HEK293T (cell line): ENCODE measurements around the gene DACH1.
"Not testable (repeated sequence)": the region's sequence is repeated elsewhere in the genome, so short reads cannot be mapped to it uniquely, and the experiment has no call there.

Experiments used
- CTCF ChIA-PET: fragments of 350-600 bp; formaldehyde crosslinking; extraction: SDS; loops from one replicate; lab custom pipeline; 2021; ENCODE audit warnings: antibody characterized with exemption, inconsistent platforms; lab: Yijun Ruan, JAX
- POLR2A ChIA-PET: fragments of 350-600 bp; formaldehyde crosslinking; extraction: SDS; loops from one replicate; lab custom pipeline; 2020; ENCODE audit warnings: antibody characterized with exemption, inconsistent platforms; lab: Yijun Ruan, JAX
- DNase-seq: peaks from one replicate; pipeline ENCODE4 v3.0.0; 2012; ENCODE audit warnings: mixed read lengths; ENCODE audit errors: extremely low spot score
- ARNT ChIP-seq: fragments of 450-650 bp; IDR thresholded peaks from 2 replicates; pipeline ENCODE4 v1.6.1; 2017; ENCODE audit warnings: mild to moderate bottlenecking
- BHLHE40 ChIP-seq: fragments of 450-650 bp; IDR thresholded peaks from 2 replicates; pipeline ENCODE4 v1.6.1; 2016; ENCODE audit warnings: mild to moderate bottlenecking, moderate library complexity, borderline replicate concordance
- CTBP1 ChIP-seq: fragments of 450-650 bp; IDR thresholded peaks from 2 replicates; pipeline ENCODE4 v1.6.1; 2016; ENCODE audit warnings: borderline replicate concordance
- ELF4 ChIP-seq: fragments of 450-650 bp; IDR thresholded peaks from 2 replicates; pipeline ENCODE4 v1.6.1; 2017; ENCODE audit warnings: antibody characterized with exemption
- FOXA1 ChIP-seq: fragments of 450-650 bp; IDR thresholded peaks from 2 replicates; pipeline ENCODE4 v1.6.1; 2016; ENCODE audit warnings: mild to moderate bottlenecking
- FOXK2 ChIP-seq: fragments of 450-650 bp; IDR thresholded peaks from 2 replicates; pipeline ENCODE4 v1.6.1; 2016; ENCODE audit warnings: mild to moderate bottlenecking
- FOXM1 ChIP-seq: fragments of 450-650 bp; IDR thresholded peaks from 2 replicates; pipeline ENCODE4 v1.6.1; 2017; ENCODE audit warnings: mild to moderate bottlenecking, borderline replicate concordance
- HDGF ChIP-seq: fragments of 450-650 bp; IDR thresholded peaks from 2 replicates; pipeline ENCODE4 v1.6.1; 2017; ENCODE audit warnings: antibody characterized with exemption, borderline replicate concordance
- L3MBTL2 ChIP-seq: fragments of 450-650 bp; conservative IDR thresholded peaks from 2 replicates; pipeline ENCODE4 v1.6.1; 2016; ENCODE audit warnings: mild to moderate bottlenecking
- LEF1 ChIP-seq: fragments of 450-650 bp; IDR thresholded peaks from 2 replicates; pipeline ENCODE4 v1.6.1; 2017; ENCODE audit warnings: mild to moderate bottlenecking, borderline replicate concordance
- NFRKB ChIP-seq: fragments of 450-650 bp; IDR thresholded peaks from 2 replicates; pipeline ENCODE4 v1.6.1; 2016; ENCODE audit warnings: mild to moderate bottlenecking, moderate library complexity
- PKNOX1 ChIP-seq: fragments of 450-650 bp; IDR thresholded peaks from 2 replicates; pipeline ENCODE4 v1.6.1; 2016
- SP1 ChIP-seq: fragments of 450-650 bp; IDR thresholded peaks from 2 replicates; pipeline ENCODE4 v1.6.1; 2017
- SUZ12 ChIP-seq: fragments of 450-650 bp; IDR thresholded peaks from 2 replicates; pipeline ENCODE4 v1.6.1; 2016; ENCODE audit warnings: mild to moderate bottlenecking
- TARDBP ChIP-seq: fragments of 450-650 bp; IDR thresholded peaks from 2 replicates; pipeline ENCODE4 v1.6.1; 2016
- ZNF384 ChIP-seq: fragments of 450-650 bp; IDR thresholded peaks from 2 replicates; pipeline ENCODE4 v1.6.1; 2016

Gene DACH1

GRCh38 chr13:71789037-71789436, 78.0 kb downstream of the DACH1 start:
- TF ChIP-seq PKNOX1 (peak; percentile 72), TARDBP (no peak)
- POLR2A ChIA-PET, result interaction anchor here (1.0 kb wide), 2 partner anchors 10 to 78 kb away, joined by 3 read pairs; partner anchors contain the start of gene DACH1
- CTCF ChIA-PET, result no interaction called here
- no peak for DNase-seq

GRCh38 chr13:71787414-71787813, 79.6 kb downstream of the DACH1 start:
- no peak for DNase-seq
- ChIA-PET POLR2A (interaction anchor here (0.7 to 1.3 kb wide), 3 partner anchors 9 to 78 kb away, joined by 3 to 6 read pairs (median 5); no protein-coding TSS in a partner anchor), CTCF (interaction anchor here (0.6 kb wide), 1 partner anchor 310 kb away, joined by 3 read pairs; no protein-coding TSS in a partner anchor)
- TF ChIP-seq ZNF384 (no peak), SUZ12 (no peak), L3MBTL2 (no peak), BHLHE40 (no peak)

DNA sequence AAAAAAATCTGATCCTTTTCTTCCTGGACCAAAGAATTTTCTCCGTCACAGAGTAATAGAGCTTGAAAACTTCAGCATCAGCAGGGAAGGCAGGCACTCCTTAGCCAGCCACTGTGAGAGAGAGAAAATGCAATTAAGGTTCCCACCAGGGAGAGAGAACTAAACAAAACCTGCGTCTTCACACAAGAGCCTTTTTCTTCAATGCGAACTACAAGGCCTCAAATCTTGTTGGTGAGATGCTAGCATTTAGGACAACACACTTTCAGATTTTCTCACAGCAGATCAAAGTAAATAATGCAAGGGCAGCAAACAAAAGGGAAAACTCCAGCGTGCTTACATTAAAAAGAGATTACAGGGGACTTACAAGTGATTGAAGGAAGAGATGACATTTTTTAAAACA, 80.1 kb downstream of the DACH1 start:
- ChIA-PET POLR2A (interaction anchor here (1.3 kb wide), 2 partner anchors 10 to 78 kb away, joined by 5 to 6 read pairs; no protein-coding TSS in a partner anchor), CTCF (interaction anchor here (0.6 kb wide), 1 partner anchor 309 kb away, joined by 3 read pairs; no protein-coding TSS in a partner anchor)
- no peak for DNase-seq
- TF ChIP-seq CTBP1 (no peak), SP1 (no peak), PKNOX1 (no peak), LEF1 (no peak), FOXA1 (no peak)

DNA sequence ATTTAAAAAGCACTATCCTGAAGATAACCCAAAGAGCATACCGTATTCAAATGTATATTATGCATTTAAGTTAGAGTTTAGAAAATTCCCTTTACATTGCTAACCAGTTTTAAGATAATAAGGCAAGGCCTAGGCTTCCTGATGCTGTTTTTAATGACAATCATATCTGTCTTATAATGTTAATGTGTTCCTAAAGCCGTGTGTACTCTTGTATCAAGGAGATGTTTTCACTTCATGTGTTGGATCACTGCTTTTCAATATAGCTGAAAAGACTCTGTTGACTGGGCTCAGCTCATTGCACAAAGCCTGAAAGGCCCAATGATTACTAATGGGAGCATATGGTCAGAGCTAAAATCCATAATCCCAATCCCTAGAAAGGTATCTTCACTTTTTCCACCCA, 81.6 kb downstream of the DACH1 start:
- TF ChIP-seq LEF1, result no peak
- ChIA-PET POLR2A (interaction anchor here (1.4 kb wide), 1 partner anchor 82 kb away, joined by 6 read pairs; the partner anchor contains the start of gene DACH1), CTCF (no interaction called here)

GRCh38 chr13:71780546-71780945, 86.5 kb downstream of the DACH1 start:
- no peak for DNase-seq
- ChIA-PET CTCF (interaction anchor here (0.7 to 1.1 kb wide), 4 partner anchors 10 to 77 kb away, joined by 3 to 4 read pairs (median 4); no protein-coding TSS in a partner anchor), POLR2A (no interaction called here)
- TF ChIP-seq TARDBP, result no peak
- no peak for TF ChIP-seq L3MBTL2
- TF ChIP-seq FOXK2, result no peak
- TF ChIP-seq ARNT, result no peak
- TF ChIP-seq HDGF, result no peak
- TF ChIP-seq FOXA1, result no peak
- no peak for TF ChIP-seq SP1
- TF ChIP-seq FOXM1, result no peak
- TF ChIP-seq LEF1, result no peak
- no peak for TF ChIP-seq PKNOX1
- no peak for TF ChIP-seq SUZ12
- TF ChIP-seq NFRKB, result no peak
- no peak for TF ChIP-seq ZNF384
- no peak for TF ChIP-seq BHLHE40
- TF ChIP-seq ELF4, result no peak
- no peak for TF ChIP-seq CTBP1

More for the DNA sequence above, 81.6 kb downstream of the DACH1 start:
- DNase-seq, result no peak

- DNase-seq, POLR2A ChIA-PET, CTCF ChIA-PET: not testable (repeated sequence)
Measured at GRCh38 chr13:71778998-71779397, 88.0 kb downstream of the DACH1 start.

GRCh38 chr13:71775966-71776365, 91.0 kb downstream of the DACH1 start:
- no peak for TF ChIP-seq CTBP1
- no peak for TF ChIP-seq PKNOX1
- TF ChIP-seq LEF1, result no peak
- TF ChIP-seq FOXK2, result no peak
- TF ChIP-seq FOXA1, result no peak
- no peak for TF ChIP-seq NFRKB
- TF ChIP-seq L3MBTL2, result no peak
- TF ChIP-seq BHLHE40, result no peak
- ChIA-PET CTCF (no interaction called here), POLR2A (no interaction called here)
- DNase-seq, result no peak
